EL (cell line): ENCODE measurements around the gene GRHL1.
A peak's percentile ranks its signal among the peaks of the same experiment; 100 is the strongest.

Experiments used
- DNase-seq: peaks from one replicate; pipeline ENCODE4 v3.0.0-alpha.2; 2016

Gene GRHL1

DNA sequence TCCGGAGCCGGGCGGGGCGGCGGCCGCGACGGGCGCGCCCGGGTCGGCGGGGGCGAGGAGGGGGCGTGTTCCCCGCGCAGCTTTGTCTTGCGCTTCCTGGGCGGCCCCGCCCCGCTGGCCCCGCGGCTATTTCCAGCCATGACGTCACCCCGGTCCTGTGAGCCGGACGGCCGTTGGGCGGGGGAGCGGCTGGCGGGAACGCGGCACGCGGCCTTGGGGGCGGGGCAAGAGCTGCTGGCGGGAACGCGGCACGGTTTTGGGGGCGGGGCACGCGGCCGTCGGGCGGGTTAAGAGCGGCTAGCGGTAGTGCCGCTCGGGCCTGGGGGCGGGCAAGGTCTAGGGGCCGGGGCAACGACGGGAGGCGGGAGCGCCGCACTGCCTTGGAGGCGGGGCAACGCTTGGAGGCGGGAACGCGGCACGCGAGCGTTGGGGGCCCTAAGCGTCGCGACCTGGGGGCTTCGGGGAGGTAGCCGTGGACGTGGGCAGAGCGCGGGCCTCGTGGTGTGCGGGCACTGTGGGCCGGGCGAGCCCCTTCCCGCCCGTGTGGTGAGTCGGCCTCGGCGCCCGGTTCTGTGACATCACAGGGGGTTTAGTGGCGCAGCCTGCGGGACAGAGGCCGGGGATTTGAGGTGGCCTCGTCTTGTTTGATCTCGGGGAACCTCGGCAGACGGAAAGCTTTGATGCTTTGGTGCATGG is 92.6 kb downstream of the GRHL1 start:
- DNase-seq: peak; percentile 90

DNA sequence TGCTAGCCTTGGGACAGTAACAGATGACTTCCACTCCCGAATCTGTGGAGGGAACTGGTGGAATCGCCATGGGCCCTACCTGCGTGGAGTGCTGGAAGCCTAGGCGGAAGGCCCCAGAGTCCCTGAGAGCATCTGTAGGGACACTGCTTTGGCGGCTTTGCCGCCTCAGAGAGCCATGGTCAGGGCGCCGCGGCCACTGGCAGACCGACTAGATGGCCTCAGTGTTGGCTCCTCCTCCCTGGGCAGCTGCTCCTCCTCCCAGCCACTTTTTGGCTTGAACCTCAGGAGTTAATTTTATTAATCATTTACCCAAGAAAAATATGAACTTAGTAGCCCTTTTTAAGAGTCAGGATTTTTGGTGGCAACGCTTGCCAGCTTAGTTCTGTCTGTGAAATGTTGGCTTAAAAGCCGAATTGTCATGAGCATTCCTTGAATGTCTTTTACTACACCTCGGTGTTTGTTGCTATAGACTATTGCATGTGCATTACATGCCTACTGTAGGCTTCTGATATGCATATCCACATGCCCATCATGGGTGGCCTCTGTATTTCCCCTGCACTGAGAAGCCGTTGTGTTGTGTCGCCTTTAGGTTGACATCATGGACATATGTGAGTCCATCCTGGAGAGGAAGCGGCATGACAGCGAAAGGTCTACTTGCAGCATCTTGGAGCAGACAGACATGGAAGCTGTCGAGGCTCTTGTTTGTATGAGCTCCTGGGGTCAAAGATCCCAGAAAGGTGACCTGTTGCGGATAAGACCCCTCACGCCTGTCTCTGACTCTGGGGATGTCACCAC is 94.3 kb downstream of the GRHL1 start:
- no peak for DNase-seq

DNA sequence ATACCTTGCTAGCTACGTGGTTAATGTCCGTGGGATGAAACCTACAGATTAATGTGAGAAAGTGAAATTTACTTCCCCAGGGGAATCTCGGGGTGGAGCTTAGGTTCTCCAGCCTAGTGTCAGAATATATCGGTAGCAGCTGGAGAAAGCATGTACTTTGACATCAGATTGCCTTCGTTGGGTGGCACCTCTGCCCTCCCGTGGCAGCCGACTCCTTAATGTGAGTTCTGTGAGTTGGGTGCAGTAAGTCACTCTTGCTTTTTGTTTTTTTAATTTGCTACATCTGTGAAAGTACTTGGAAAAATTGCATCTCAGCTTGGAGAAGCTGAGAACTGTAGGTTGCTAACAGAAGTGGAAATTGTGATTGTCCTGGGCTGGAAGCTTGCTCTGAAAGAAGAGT is 95.4 kb downstream of the GRHL1 start:
- DNase-seq: no peak

DNA sequence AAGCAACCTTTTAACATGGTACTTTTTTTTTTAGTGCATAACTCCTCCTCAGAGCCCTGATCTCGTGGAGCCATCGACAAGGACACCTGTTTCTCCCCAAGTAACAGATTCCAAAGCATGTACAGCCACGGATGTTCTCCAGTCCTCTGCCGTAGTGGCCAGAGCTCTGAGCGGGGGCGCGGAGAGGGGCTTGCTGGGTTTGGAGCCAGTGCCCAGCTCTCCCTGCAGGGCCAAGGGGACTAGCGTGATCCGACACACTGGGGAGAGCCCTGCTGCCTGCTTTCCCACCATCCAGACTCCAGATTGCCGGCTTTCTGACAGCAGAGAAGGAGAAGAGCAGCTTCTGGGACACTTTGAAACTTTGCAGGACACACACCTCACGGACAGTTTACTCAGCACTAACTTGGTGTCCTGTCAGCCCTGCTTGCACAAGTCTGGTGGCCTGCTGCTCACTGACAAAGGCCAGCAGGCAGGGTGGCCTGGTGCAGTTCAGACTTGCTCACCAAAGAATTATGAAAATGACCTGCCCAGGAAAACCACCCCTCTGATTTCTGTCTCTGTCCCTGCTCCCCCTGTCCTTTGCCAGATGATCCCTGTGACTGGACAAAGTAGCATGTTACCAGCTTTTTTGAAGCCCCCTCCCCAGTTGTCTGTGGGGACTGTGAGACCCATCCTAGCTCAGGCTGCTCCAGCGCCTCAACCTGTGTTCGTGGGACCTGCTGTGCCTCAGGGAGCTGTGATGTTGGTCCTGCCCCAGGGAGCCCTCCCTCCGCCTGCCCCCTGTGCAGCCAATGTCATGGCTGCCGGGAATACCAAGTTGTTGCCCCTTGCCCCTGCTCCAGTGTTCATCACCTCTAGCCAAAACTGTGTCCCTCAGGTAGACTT is 96.4 kb downstream of the GRHL1 start:
- DNase-seq: no peak

DNA sequence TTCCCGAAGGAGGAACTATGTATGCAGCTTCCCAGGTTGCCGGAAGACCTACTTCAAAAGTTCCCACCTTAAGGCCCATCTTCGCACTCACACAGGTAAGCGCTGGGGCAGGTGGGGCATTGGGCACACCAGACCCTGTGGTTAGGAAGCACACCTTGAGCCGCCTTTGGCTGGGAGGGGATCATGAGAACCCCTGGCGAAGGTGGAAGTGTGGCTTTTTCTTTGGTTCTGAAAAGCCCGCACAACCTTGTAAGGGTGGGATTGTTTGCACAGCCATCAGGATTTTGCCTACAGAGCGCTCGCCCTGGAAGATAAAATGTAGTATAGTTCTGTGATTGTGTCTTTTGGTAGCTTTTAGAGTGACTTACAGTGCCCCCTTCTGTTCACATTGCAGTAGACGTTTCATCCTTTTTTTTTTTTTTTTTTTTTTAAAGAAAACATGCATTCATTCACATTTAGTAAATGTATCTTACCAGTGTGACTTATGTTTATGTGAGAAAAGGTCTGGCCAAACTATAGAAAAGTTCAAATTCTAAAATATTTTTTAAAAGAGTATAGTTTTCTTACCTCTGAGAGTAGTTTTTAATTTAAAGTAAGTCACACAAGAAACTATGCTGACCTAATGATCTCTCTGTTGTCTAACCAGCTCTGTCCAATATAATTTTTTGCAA is 97.1 kb downstream of the GRHL1 start:
- peak; percentile 55 for DNase-seq
